Right ventricle myocardium inferior (tissue), 1 donor: Measurements from ENCODE around the gene MCOLN2. TPM values are rescaled to one million over a fixed set of nuclear protein-coding genes. Genes with fewer than 3 reads are reported as not detected.
"Not testable (repeated sequence)": the region's sequence is repeated elsewhere in the genome, so short reads cannot be mapped to it uniquely, and the experiment has no call there.

ENCODE experiments used
- ATAC-seq: fragments of 200-7000 bp; cut with Tn5 transposase; one replicate; pipeline ENCODE4 v1.9.1; 2020; ENCODE audit warnings: mild to moderate bottlenecking, moderate library complexity
- DNase-seq: peaks from one replicate; pipeline ENCODE4 v3.0.0; 2021; ENCODE audit errors: missing footprints
- intact Hi-C: fragments of 100-400 bp; cut with DNase I; formaldehyde crosslinking; loops from one replicate; pipeline ENCODE4 v1.11.0; 2022
- total RNA-seq: library from RNA; stranded (reverse); fragmentation: NEBNext Ultra II Directional; extraction: Animal tissue kit (Norgen Biotek cat#: 25700); gene quantifications from one replicate; pipeline ENCODE4 v1.2.1, GENCODE V29; 2021
- donor health status: DM: no; HTN: yes; CAD: no; lungs with severe emphysema.

MCOLN2 gene
- total RNA-seq, 1 donor from 2014 or later = 0.19 TPM

- ATAC-seq (no peak), DNase-seq (no peak)
- intact Hi-C loops = no loop called here
Measured at GRCh38 chr1:84918726-84919336, 78.1 kb downstream of the MCOLN2 start.

- intact Hi-C loops = no loop called here
- ATAC-seq (no peak), DNase-seq (no peak)
Measured at GRCh38 chr1:84916897-84917296, 80.0 kb downstream of the MCOLN2 start.

- no peak for DNase-seq
- ATAC-seq = peak; percentile 63
- intact Hi-C loops = no loop called here
Measured at GRCh38 chr1:84913555-84913892, 83.4 kb downstream of the MCOLN2 start.

- intact Hi-C loops = no loop called here
- DNase-seq (no peak), ATAC-seq (no peak)
Measured at GRCh38 chr1:84912726-84913554, 84.0 kb downstream of the MCOLN2 start.

- intact Hi-C loops, ATAC-seq, DNase-seq: not testable (repeated sequence)
Measured at GRCh38 chr1:84908746-84909464, 88.0 kb downstream of the MCOLN2 start.

- no peak for ATAC-seq
- DNase-seq = no peak
- intact Hi-C loops = no loop called here
Measured at GRCh38 chr1:84907095-84907827, 89.7 kb downstream of the MCOLN2 start.

- intact Hi-C loops, ATAC-seq: not testable (repeated sequence)
Measured at GRCh38 chr1:84902727-84903126, 94.2 kb downstream of the MCOLN2 start.

GRCh38 chr1:84899969-84900368, 96.9 kb downstream of the MCOLN2 start:
- ATAC-seq (no peak), DNase-seq (no peak)
- intact Hi-C loops = no loop called here

More at GRCh38 chr1:84902727-84903126, 94.2 kb downstream of the MCOLN2 start:
- not testable (repeated sequence) for DNase-seq

GRCh38 chr1:84896279-84896678, 100.6 kb downstream of the MCOLN2 start:
- no peak for DNase-seq
- intact Hi-C loops = no loop called here
- ATAC-seq = no peak

GRCh38 chr1:84892705-84893618, 104.0 kb downstream of the MCOLN2 start, which contains the start of gene LPAR3:
Gene LPAR3 (minus strand): TSS chr1:84893206. CDS start chr1:84866120, 27,086 bp downstream.
- intact Hi-C loops = loop anchor here (2.0 kb wide), 1 partner anchor 96 kb away; no protein-coding TSS in a partner anchor
- ATAC-seq = peak; percentile 83

GRCh38 chr1:84890566-84890965, 106.3 kb downstream of the MCOLN2 start:
- no peak for DNase-seq
- intact Hi-C loops = no loop called here
- ATAC-seq = no peak

More at GRCh38 chr1:84892705-84893618, 104.0 kb downstream of the MCOLN2 start, which contains the start of gene LPAR3:
- DNase-seq = peak; percentile 66

GRCh38 chr1:84889437-84889836, 107.5 kb downstream of the MCOLN2 start:
- DNase-seq = no peak
- intact Hi-C loops = no loop called here
- ATAC-seq = no peak

- intact Hi-C loops = no loop called here
- ATAC-seq = no peak
Measured at GRCh38 chr1:84888753-84889152, 108.2 kb downstream of the MCOLN2 start.

GRCh38 chr1:84887261-84887934, 109.5 kb downstream of the MCOLN2 start:
- intact Hi-C loops = no loop called here
- no peak for ATAC-seq

More at GRCh38 chr1:84888753-84889152, 108.2 kb downstream of the MCOLN2 start:
- DNase-seq = no peak

GRCh38 chr1:84885469-84885868, 111.4 kb downstream of the MCOLN2 start:
- intact Hi-C loops = no loop called here
- no peak for DNase-seq
- peak; percentile 40 for ATAC-seq

More at GRCh38 chr1:84887261-84887934, 109.5 kb downstream of the MCOLN2 start:
- no peak for DNase-seq

GRCh38 chr1:84884671-84885389, 112.1 kb downstream of the MCOLN2 start:
- ATAC-seq = peak; percentile 64
- no peak for DNase-seq
- intact Hi-C loops = no loop called here
